ENCODE measurements around the gene CAMSAP1.

CAMSAP1 gene

DNA sequence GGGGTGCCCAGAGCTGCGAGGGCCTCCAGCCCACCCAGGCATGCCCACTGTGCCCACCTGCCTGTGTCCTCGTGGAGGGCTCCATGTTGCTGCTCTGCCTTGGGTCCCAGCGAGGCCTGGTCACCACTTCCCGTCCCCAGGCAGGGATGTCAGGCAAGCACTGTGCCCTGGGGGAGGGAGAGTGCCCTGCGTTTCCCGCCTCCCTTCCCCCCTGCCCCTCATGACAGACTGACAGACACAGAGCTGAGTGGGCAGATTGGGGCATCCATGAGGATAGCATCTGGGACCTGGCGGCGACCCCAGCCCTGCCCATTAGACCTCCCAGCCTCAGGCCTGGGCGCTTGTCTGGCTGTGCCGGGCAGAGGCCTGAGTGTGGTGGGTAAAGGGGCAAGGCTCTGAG, 148.5 kb downstream of the CAMSAP1 start:
- H3K4me2 ChIP-seq (ENCODE audit: low read length), result no peak overlapping the region
- H4K20me1 ChIP-seq (ENCODE audit: insufficient read depth, low read length), result no peaks in the 10 kb centered on the region
- H3K9ac ChIP-seq (ENCODE audit: low read length), result no peak overlapping the region
- no peaks in the 10 kb centered on the region for H3K36me3 ChIP-seq (ENCODE audit: insufficient read depth, low read length)
- no peak overlapping the region for H2AFZ ChIP-seq (ENCODE audit: low read length)
- peaks cover 9% of the 10 kb centered on the region; the same call in 1 of the 2 replicates for H3K27me3 ChIP-seq (ENCODE audit: insufficient read depth, low read length)
- H3K4me1 ChIP-seq (ENCODE audit: insufficient read depth, low read length, severe bottlenecking), result no peaks in the 10 kb centered on the region
- TF ChIP-seq CTCF (IDR thresholded peaks at IDR 0.05; ENCODE audit: low read length) (no peak), EZH2 (IDR thresholded peaks at IDR 0.05; ENCODE audit: borderline replicate concordance, low read length) (no peak)
- no peaks in the 10 kb centered on the region for H3K79me2 ChIP-seq (ENCODE audit: insufficient read depth, low read length)
- H3F3A ChIP-seq (ENCODE audit: insufficient read depth, low read length), result no peaks in the 10 kb centered on the region
- no peaks in the 10 kb centered on the region for H3K9me2 ChIP-seq (ENCODE audit: low read depth, low read length)
- H3K4me3 ChIP-seq (ENCODE audit: low read depth, low read length, poor library complexity, severe bottlenecking), result no peak overlapping the region
- no peaks in the 10 kb centered on the region for H3K9me3 ChIP-seq (ENCODE audit: low read length)
- no peak overlapping the region for H3K27ac ChIP-seq (ENCODE audit: low read depth, low read length, poor library complexity, severe bottlenecking)
